Activated T-helper 1 cell treated with Interleukin-2 at 50 U/mL for 16 hours (primary cell): ENCODE data around the gene ZNF521.

Source experiments
- DNase-seq: peaks from one replicate; pipeline ENCODE4 v3.0.0-alpha.2; 2020; ENCODE audit warnings: low read depth

The ZNF521 gene

DNA sequence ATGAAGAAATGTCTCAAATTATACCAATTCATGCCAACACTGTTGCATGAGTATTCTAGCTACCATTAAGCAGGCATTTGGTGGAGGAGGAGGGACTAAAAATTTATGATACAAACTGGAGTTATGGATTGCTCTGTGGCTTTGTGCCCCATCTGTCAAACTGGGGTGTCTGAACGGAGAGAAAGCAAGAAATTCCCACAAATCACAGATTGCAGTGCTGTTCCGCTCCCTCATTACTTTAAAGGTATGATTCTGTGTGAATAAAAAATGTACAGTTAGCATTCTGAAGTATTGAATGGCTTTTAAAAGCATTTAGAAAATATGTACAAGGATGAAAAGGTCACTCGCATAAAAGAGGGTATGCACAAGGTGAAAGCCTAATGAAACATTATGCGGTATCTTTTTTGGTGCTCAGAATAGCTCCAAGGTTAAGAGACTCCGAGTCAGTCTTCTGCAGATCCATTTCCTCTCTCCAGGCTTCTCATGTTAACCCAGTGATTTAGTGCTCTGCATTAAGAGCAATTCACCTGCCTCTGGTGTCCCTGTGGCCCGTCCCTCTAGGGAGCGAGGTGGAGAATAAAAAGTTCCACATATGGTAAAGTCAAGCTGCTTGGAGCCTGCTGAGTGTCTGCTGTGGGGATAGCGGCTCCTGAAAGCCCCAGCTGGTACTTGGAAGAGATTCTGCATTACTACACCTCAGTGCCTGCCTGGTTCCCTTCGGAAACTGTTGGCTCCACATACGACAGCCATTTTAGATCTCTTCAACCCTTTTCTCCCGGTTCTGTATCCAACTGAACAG lies 184.2 kb downstream of the ZNF521 start:
- DNase-seq: no peak

DNA sequence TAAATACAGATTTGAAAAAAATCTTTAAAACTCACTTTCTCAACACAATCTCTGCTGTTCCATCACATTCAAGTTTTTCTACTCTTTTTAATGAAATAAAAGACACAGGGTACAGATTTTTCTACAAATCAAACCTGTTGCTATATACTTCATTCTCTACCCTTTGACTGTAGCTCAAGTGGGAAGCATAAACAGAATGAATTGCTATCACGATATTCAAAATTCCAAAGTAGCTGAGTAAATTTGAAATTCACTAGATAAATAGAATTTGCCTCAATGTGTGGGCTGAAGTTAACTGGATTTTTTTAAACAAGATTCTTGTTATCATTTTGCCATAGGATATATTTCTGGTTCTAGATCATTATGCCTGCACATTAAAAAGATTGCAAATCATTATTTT lies 185.9 kb downstream of the ZNF521 start:
- DNase-seq: no peak

DNA sequence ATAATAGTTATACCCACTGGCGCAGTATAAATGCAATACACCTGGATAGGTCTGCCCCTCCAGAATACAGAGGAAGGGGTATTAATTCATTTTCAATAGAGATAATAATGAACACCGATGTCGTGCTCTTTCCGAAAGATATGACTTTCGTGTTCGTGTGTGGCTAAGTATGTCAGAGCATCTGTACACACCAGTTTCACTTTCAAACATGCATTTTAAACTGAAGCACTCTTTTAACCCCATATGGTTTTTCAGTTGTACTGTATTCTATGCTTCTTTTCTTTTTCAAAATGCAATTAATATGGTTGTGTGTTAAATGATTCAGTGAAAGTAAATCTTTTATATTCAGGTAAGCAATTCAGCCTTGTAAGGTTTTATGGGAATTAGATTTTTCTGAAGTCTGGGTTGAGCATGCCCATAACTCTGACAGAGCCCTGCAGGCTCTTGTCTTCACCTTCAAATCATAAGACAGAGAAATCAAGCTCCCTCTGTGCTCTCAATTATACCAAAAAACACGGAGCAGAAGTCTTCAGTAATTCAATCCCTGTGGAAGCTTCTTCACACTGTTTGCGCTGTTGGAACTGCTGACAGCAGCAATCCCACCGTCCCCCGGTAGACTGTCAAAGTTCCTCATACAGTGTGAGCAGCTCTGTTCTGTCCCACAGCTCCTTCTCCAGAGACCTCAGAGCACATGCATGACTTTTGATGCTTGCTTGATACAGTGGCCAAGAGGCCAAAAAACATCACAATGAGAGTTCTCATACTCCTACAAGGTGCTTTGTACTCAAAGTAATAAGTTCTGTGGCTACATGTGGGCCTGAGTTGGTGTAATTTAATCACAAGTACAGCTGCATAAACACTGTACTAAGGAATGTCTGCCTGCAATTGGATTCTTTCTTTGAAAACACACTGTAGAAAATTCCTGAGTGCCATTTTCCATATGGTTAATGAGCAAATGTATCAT lies 186.8 kb downstream of the ZNF521 start:
- DNase-seq: no peak

DNA sequence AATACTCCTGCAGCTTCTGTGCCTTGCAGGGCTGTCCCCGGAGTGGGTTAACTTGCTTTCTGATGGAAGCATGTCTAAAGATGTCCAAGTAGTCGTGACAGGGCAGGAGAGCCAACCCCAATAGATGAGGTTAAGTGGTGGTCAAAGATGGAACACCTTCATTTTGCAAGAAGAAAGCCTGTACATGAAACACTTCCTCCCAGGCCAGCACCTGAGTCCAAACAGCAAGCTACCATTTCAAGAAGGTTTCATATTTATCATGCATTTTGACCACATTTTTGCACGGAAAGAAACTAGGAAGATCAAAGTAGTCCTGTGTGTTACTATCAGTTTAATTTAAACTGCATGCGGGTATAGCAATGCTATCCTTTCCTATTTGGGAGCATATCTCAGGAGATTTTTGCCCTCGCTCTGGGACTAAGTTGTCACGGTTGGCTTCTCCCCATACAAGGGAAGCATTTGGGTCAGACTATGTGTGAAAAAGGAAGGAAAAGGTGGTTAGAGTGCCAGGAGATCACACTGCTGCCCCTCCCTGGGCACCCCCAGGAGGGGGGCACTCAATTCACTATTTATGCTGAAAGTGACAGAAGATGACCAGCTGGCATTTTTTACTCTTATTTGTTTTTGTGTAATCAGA lies 187.6 kb downstream of the ZNF521 start:
- no peak for DNase-seq

DNA sequence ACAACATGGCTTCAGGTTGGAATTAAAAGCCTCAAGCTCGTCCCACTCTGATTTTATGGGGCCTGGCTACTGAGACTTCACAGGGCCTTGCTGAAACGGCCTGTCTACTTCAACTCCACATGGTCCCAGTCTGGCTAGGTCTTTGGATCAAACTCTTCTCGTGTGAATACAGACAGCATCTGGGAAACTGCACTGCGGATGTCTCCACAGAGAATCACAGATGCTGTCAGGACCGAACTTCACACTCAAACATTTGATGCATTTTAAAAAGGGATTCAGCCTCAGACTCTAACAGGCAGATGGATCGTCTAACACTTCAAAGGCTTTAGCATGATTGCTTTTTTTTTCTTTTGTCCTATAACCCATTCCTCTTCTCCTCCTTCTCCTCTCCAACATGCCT lies 198.5 kb downstream of the ZNF521 start:
- DNase-seq: no peak

DNA sequence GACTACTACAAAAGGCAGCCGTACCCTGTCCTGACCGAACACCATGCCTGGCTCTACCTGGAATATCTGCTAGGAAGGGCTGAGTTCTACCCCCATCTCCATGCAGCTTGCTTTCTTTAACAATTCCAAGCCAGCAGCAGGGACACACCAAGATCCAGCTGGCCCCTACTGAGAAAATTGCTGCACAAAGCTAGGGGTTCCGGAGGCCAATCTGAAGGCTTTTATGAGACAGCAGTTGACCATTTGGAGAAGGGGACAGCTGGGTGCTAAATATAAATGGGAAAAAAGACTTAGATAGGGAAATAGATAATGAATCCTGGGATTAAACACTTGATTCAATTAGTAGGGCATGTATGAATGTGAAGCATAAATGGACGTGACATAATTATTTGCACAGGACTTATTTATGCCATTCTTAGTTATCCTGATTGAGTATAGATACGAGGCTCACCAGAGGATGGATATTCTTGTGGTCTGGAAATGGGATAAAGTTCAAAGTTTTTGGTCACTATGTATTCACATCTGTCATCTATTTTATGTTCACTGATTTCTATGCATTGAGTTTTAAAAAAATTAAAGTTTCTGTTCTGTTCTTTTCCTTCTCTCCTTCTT lies 204.0 kb downstream of the ZNF521 start:
- no peak for DNase-seq

DNA sequence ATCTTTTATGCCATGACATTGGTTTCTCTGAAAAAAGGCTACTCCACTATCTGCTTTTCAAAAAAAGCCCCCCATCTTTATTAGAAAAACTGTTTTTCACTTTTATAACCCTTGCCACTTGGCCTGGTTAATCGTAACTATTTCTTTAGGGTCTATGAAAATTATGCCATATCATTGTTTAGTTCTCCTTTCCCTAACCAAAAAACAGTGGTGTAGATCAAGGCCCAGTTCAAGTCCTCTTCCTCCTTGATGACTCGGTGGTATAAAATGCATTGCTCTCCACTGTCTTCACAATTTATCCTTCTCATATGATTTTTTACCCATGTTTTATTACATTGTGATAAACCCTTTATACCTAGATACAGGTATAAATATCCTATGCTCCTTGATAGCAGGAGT lies 205.5 kb downstream of the ZNF521 start:
- no peak for DNase-seq

DNA sequence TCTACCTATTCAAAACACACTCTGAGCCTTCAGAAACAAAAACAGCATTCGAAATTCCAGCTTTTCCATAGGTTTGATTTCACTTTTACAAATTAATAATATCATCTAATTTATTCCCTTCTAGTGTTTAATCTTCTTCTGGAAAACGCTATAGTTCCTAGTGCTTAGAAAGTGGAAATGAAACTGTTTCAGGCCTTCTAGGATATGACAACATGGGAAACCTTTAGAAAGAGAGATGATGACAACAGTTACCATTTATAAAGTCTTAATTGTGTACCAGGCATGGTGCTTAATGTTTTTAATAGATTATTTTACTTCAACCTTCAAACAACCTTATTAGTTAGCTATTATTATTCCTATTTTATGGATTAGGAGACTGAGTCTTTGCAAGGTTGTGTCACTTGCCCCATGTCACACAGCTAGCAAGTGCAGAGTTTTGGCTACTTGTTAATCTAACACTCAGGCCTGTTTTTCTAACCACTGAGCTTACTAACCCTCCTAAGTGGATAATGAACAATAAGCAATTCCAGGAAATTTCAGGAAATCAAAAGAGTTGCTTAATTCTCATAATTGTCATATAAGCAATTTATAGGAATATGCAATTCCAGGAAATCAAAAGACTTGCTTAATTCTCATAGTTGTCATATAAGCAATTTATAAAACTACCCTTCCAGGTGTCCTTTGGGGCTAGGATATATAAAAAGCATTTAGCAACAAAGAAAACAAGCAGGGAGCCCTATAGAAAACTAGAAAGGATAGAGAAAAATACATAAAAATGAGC lies 206.0 kb downstream of the ZNF521 start:
- no peak for DNase-seq

DNA sequence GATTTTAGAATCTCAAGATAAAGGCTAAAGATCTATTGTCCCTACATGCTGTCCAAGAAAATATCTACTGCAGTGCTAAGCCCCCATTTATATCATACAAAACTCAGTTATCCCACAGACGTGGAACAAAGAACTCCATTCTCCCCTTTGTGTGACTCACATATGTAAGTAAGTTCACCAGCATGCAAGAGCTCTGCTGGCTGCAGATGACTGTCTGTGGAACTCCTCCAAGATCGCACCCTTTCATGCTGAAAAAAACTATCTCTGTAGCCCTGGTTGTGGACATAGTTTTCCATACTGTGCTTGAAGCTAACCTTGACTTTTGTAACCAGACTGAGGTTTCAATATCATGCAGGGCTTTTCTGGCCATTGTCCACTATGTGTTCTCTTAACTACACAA lies 207.1 kb downstream of the ZNF521 start:
- DNase-seq: no peak

DNA sequence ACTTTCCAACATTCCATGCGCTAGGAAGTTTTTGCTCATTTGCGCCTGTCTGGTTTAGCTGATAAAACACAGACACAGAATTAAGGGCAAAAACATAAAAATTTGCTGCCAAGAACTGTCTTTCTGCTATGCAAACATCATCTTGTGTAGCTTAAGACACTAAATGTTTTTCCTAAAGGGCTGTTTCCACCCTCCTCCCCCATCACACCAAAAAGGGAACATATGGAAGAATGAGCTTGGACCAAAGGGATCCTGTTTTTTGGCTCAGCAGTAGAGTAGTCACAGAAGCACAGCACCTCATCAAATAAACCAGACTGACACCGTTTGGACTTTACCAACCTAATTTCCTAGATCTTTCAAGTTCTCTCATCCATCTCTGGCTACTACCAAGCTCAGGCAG lies 210.1 kb downstream of the ZNF521 start:
- no peak for DNase-seq

DNA sequence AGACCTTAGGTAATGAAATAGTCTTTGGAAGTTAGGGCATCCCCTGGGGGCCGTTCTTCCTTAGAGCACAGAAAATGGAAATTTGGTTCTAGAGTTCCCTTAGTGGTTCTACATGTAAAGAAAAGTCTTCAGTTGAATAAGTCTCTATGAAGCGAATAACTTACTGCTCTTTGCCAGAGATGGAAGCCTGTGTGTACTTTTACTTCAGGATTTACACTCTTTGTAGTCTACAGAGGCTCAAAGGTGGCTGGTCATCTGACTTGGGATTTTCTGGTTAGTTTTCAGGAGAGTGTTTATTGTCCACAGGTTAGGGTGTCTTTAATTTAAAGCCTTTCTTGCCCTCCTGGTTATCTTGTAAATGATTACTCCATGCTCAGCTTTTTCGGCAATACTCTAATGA lies 210.6 kb downstream of the ZNF521 start:
- DNase-seq: no peak

DNA sequence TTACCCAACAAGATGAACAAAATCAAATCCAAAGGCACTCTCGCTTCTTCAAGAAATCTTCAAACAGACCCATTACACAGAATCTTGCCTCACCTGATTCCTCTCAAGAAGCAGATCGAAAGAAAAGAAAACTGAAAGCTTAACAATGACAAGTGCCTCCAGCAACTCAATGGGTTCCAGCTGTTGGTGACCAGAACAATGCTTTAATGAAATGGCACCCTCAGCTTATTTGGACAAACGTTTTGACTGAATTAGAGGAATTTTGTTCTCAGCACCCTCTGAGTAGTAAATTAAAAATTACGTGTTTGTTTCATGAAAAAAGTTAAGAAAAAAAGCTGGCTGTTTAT lies 211.0 kb downstream of the ZNF521 start:
- DNase-seq: no peak

DNA sequence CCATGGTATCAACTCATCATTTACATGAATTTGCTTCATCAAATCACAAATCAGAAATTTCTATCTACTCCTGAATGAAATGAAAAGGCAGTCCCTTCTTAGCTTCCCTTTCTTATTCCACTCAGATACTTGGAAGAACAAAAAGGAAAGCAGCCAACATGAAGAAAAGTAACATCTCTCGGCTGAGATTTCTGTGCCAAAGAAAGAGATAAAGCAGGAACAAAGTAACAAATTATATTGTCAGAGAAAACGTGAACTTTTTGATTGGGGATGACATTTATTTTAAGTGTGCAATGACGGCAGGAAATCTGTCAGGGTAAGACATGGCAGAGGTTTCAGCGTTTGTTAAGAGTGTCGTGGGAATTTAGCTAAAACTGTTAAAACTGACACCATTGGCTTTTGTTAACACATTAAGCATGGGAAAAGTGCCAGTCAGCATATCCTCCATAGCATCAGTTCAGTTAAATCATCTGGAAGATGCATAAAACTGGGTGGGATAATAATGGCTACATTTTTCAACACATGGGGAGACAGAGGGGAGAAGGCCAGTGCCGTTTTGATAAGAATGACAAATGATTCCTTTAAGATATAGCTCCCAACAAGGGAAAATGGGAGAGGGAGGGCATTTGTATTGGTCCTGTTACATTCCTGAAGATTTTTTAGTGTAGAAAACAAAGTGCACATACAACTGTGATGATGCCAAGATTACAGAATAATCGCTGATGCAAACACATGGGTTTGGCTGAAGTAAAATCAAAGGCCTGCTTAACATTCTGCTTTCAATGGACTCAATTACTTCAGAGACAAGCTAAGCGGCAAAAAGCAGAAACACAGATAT lies 211.6 kb downstream of the ZNF521 start:
- no peak for DNase-seq

DNA sequence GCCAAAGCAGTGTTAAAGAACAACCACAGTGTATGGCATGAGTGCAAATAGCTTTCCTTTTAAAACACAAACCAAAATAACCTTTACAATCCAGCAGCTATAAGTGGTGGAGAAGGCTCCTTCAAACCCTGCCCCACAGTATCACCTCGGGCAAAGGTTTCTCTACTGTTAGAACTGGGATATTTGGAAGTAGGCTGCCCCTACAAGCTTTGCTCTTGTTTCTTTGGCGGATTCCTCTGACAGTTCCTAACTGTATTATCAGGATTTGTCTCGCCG lies 214.8 kb downstream of the ZNF521 start:
- DNase-seq: no peak

DNA sequence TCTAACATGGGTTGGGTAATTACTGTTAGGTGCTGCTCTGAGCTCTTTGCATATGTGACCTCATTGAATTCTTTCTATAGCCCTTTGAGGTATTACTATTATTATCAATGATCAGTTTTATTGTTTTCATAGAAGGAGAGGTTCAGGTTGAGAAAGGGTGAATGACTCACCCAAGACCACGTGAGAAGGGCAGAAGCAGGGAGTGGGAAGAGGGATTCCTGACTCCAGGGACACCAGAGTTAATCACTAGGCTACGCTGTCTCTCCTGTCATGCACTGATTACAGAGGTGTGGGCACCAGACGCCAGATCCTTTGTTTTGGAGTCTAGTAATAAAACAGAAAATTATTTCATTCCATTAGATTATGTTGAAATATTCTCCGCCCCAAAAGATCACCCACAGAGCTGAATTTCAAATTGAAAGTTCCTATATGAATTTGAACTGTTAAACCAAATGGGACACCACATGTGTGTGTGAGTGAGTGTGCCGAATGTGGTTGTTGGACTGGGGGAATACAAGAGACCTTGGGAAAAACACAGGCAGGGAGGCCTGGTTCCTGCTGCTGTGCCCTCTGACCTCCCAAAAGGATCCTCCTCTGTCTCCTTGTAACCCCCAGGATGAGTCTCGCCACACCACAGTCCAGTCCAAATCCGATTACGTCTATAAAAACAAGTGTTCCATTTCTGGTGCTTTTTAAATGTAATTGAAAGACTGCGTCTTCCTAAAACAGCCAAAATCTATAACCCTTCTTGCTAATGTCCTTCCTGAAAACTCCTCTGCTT lies 215.4 kb downstream of the ZNF521 start:
- no peak for DNase-seq

DNA sequence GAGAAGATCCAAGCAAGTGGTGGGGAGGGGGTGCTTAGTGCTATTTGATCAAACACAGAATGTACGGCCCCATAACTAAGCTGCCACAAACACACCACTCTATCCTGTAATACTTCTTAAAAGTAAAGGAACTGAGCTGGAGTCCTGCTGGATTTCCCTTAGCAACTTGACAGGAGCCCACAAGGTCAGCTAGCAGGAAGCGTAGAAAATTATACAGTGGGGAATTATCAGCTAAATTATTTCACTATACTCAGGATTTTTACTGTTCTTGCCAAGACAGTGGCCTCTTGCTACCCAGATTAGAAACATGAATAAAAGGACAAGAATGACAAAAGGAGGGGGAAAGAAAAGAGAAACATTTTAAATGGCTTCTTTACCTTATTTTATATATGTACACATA lies 217.1 kb downstream of the ZNF521 start:
- no peak for DNase-seq

DNA sequence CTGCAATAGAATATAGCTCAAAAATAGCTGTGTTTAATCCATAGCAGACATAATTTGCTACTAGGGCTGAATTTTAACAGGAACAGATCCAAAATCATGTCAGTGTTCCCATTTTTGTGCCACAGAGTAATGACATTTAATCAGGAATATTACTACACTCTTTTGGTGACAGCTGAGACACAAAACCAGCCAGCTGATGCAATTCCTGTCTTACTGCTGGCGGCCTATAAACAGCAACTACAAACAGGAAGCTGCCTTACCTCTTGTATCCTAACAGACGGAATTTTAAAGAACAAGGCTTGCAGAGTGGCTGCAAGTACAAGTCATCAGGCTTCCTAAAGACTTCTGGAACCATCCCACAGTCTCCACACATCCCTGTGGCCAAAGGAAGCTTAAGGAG lies 218.1 kb downstream of the ZNF521 start:
- DNase-seq: no peak

DNA sequence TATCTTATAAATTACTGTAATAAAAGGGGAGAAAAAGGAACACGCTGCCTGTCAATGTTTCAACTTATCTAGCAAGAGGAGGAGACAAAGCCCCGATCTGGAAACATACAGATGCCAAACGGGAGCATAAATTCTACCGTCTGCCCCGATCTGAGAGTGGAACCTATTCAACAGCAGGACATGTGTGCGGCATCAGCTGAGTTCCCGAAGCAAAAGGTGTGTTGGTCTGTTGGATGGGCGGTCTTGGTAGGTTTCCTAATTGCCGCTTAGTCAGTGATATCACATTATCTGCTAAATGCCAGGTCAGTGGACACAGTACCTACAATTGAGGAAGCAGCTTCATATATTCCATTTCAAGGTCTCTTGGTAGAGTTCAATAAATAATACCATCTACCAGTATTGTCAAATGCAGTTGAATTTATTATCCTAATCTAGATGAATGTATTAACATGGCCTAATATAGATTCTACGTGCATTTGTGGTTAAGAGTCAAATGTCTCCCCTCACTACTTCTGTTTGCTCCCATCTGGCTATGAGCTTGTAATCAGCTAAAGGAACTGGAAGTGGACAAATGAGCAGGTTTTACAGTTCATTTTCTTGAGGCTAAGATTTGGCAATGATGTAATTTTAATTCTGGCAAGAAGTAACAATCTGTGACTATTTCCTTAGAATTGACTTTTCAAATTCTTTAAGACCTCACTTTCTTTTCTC lies 219.0 kb downstream of the ZNF521 start:
- DNase-seq: no peak

DNA sequence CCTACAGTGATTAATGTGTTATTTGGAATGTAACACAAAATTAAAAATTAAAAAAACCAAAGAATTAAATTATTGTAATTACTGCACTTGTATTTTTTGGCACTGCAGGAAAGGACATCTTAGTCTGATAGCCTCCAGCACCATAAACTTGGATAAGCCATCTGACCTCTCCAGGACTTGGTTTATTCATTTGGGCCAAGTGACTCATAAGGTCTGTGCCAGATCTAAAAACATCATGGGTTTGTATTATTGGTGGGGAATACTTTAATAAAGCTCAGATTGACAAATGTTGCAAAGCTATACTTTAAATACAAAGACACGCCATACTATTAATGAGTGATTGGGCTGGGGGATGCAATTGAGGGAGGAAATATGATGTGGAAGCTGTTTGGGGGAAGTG lies 225.2 kb downstream of the ZNF521 start:
- DNase-seq: no peak

DNA sequence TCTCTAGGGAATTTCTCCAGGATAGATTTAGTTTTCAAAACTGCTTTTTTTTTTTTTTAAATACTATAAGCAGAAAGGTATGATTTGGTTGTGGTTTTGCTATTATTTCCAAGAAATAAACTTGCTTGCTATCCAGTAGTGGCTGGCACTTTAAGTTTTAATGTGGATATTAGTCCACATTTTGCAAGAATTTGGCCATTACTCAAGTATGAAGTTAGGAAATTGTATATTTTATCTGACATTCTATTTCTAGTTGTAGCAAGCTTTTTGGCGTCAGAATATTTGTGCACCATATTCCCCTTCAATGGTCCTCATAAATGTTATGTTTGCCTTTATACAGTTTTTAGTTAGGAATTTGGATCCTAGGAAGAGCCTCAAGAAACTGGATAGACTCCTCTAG lies 226.3 kb downstream of the ZNF521 start:
- no peak for DNase-seq
